ENCODE results near the gene CDYL2. TPM values are rescaled to one million over a fixed set of nuclear protein-coding genes. Genes with fewer than 3 reads are reported as not detected.

The CDYL2 gene
- total and polyA plus RNA-seq, 4 experiments from 2014 or later = 0.91 to 42.4 (median 20.0) TPM

GRCh38 chr16:80692270-80692669 is 112.1 kb downstream of the CDYL2 start:
- Mint-ChIP-seq H3K4me1 (peaks cover 26 to 49% (median 35%) of the 10 kb centered on the region in 4 donors), H3K27me3 (no peaks in the 10 kb centered on the region), H3K27ac (no peak overlapping the region), H3K9me3 (peaks cover 0 to 11% (median 3%) of the 10 kb centered on the region in 8 donors), H3K36me3 (peaks cover 2 to 23% of the 10 kb centered on the region in 2 donors), H3K4me3 (no peak overlapping the region)
- no peaks in the 10 kb centered on the region for H3K9me3 ChIP-seq (ENCODE audit: control insufficient read depth in 1 of 2, low read length in 2 of 2)
- CTCF ChIA-PET (ENCODE audit: partially characterized antibody) = no interaction called here
- DNase-seq = no peak
- H3K36me3 ChIP-seq (ENCODE audit: insufficient read depth, low read length) = no peaks in the 10 kb centered on the region
- H3K4me3 ChIP-seq (ENCODE audit: low read length in 2 of 2) = no peak overlapping the region
- intact Hi-C loops (cut with micrococcal nuclease) = no loop called here
- POLR2A ChIA-PET (ENCODE audit: partially characterized antibody) = no interaction called here
- H3K4me1 ChIP-seq (ENCODE audit: insufficient read depth, low read length) = peaks cover 8% of the 10 kb centered on the region
- H3K27ac ChIP-seq (ENCODE audit: low read depth, low read length) = no peak overlapping the region
- H3K27me3 ChIP-seq (ENCODE audit: insufficient read depth, low read length) = no peaks in the 10 kb centered on the region

DNA sequence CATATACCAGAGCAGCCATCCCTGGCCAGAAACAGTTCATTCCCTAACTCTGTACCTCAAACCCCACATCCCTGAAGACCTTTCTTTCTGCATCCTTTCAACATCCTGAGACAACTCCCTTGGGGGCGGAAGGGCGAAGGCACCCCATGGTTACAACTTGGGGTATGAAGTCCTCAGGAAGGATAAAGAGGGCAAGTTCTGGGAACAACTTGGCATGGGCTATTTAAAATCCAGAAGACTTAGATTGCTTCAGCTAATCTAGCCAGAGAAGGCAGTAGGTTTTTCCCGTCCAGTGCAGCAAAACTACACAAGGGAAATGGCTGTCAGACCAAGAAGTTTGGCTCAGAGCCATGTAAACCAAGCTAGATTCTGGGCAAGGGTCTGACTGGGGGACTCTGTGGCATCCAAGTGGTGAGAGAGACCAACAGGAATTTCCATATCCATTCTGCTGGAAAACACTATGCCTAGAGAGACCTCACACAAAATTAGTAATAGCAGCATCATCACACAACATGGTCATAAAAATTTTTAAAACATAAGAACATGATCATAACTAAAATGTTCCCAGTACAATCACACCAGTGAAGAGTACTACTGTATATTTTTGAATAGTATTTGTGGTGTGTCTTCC is 113.2 kb downstream of the CDYL2 start:
- CTCF ChIA-PET (ENCODE audit: partially characterized antibody) = no interaction called here
- intact Hi-C loops (cut with micrococcal nuclease) = no loop called here

DNA sequence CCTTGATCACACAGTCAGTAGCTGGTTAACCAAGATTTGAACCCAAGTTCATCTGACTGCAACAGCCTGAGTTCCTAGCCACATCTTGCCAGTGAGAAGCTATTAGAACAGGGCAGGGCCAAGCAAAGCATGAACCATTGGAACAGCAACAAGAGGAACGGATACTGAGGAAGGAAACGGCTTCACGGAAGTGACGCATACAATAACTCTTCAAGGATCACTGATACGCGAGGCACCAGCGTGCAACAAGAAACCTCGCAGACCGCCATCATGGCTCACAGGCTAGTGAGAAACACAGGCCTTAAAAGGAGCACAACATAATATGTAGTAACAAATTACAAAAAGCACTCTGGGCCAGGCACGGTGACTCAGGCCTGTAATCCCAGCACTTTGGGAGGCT is 114.9 kb downstream of the CDYL2 start:
- no peak for DNase-seq
- Histone ChIP-seq H3K9me3 (ENCODE audit: control insufficient read depth in 1 of 2, low read length in 2 of 2) (no peaks in the 10 kb centered on the region), H3K4me1 (ENCODE audit: insufficient read depth, low read length) (no peaks in the 10 kb centered on the region), H3K36me3 (ENCODE audit: insufficient read depth, low read length) (no peaks in the 10 kb centered on the region), H3K27me3 (ENCODE audit: insufficient read depth, low read length) (no peaks in the 10 kb centered on the region), H3K4me3 (ENCODE audit: low read length in 2 of 2) (no peak overlapping the region), H3K27ac (ENCODE audit: low read depth, low read length) (no peak overlapping the region)
- Mint-ChIP-seq H3K4me3 (no peak overlapping the region), H3K36me3 (peaks cover 4 to 20% of the 10 kb centered on the region in 2 donors), H3K27me3 (no peaks in the 10 kb centered on the region), H3K27ac (no peak overlapping the region), H3K4me1 (peaks cover 14 to 27% (median 24%) of the 10 kb centered on the region in 4 donors), H3K9me3 (peaks cover 0 to 2% (median 0%) of the 10 kb centered on the region in 8 donors)
- intact Hi-C loops (cut with micrococcal nuclease) = no loop called here
- ChIA-PET POLR2A (ENCODE audit: partially characterized antibody) (no interaction called here), CTCF (ENCODE audit: partially characterized antibody) (no interaction called here)

More for the DNA sequence above, 113.2 kb downstream of the CDYL2 start:
- Histone ChIP-seq H3K36me3 (ENCODE audit: insufficient read depth, low read length) (no peaks in the 10 kb centered on the region), H3K4me3 (ENCODE audit: low read length in 2 of 2) (no peak overlapping the region), H3K4me1 (ENCODE audit: insufficient read depth, low read length) (peaks cover 8% of the 10 kb centered on the region), H3K27me3 (ENCODE audit: insufficient read depth, low read length) (no peaks in the 10 kb centered on the region), H3K27ac (ENCODE audit: low read depth, low read length) (no peak overlapping the region), H3K9me3 (ENCODE audit: control insufficient read depth in 1 of 2, low read length in 2 of 2) (no peaks in the 10 kb centered on the region)
- Mint-ChIP-seq H3K36me3 (peaks cover 0 to 20% of the 10 kb centered on the region in 2 donors), H3K4me1 (peaks cover 23 to 42% (median 34%) of the 10 kb centered on the region in 4 donors), H3K27me3 (no peaks in the 10 kb centered on the region), H3K27ac (no peak overlapping the region), H3K4me3 (peak overlapping the region in 1 of 8 donors; percentile 4), H3K9me3 (peaks cover 0 to 11% (median 0%) of the 10 kb centered on the region in 8 donors)
- POLR2A ChIA-PET (ENCODE audit: partially characterized antibody) = no interaction called here
- no peak for DNase-seq

DNA sequence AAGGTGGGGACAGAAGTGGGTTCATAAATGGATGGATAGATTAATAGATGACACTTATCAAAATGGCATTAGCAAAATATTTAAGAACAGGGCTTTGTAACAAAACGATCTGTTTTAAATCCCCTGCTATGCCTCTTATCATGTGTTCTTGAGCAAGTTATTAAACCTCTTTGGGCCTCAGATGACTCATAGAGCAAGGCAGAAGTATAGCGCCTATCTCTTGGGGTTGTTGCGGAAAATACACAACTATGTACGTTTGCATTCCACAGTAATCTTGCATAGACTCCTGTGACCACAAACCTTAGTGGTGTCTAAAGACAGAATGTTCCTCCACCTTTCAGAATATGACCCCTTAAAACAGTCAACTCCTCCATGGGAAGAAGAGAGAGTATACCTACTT is 116.8 kb downstream of the CDYL2 start:
- no peaks in the 10 kb centered on the region for H3K4me1 ChIP-seq (ENCODE audit: insufficient read depth, low read length)
- no peaks in the 10 kb centered on the region for H3K9me3 ChIP-seq (ENCODE audit: control insufficient read depth in 1 of 2, low read length in 2 of 2)
- Mint-ChIP-seq H3K4me1 (peaks cover 6 to 19% (median 13%) of the 10 kb centered on the region in 4 donors), H3K9me3 (peaks cover 0 to 3% (median 0%) of the 10 kb centered on the region in 8 donors), H3K27me3 (no peaks in the 10 kb centered on the region), H3K27ac (no peak overlapping the region), H3K36me3 (peaks cover 15 to 38% of the 10 kb centered on the region in 2 donors), H3K4me3 (no peak overlapping the region)
- intact Hi-C loops (cut with micrococcal nuclease) = no loop called here
- H3K4me3 ChIP-seq (ENCODE audit: low read length in 2 of 2) = no peak overlapping the region
- ChIA-PET CTCF (ENCODE audit: partially characterized antibody) (no interaction called here), POLR2A (ENCODE audit: partially characterized antibody) (no interaction called here)
- H3K27me3 ChIP-seq (ENCODE audit: insufficient read depth, low read length) = no peaks in the 10 kb centered on the region
- DNase-seq = no peak
- H3K27ac ChIP-seq (ENCODE audit: low read depth, low read length) = no peak overlapping the region
- no peaks in the 10 kb centered on the region for H3K36me3 ChIP-seq (ENCODE audit: insufficient read depth, low read length)

DNA sequence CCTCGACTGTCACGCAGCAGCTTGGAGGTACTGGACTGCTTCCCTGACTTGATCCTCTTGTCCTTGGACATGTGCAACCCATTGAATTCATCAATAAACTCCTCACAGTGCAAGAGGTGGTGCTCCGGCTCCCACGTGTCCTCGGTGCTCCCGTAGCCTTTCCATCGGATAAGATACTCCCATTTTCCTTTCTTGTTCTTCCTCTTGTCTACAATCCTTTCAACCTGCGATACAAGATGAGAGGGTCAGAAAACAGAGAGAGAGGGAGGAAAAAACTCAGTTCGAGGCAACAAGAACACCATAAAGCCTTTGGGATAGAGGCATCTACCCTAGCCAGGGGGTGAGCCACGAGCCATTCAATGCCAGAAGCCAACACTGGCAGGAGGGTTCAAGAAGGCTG is 119.5 kb downstream of the CDYL2 start:
- ChIA-PET POLR2A (ENCODE audit: partially characterized antibody) (no interaction called here), CTCF (ENCODE audit: partially characterized antibody) (no interaction called here)
- Histone ChIP-seq H3K9me3 (ENCODE audit: control insufficient read depth in 1 of 2, low read length in 2 of 2) (no peaks in the 10 kb centered on the region), H3K36me3 (ENCODE audit: insufficient read depth, low read length) (no peaks in the 10 kb centered on the region), H3K27ac (ENCODE audit: low read depth, low read length) (no peak overlapping the region), H3K4me3 (ENCODE audit: low read length in 2 of 2) (no peak overlapping the region), H3K4me1 (ENCODE audit: insufficient read depth, low read length) (no peaks in the 10 kb centered on the region), H3K27me3 (ENCODE audit: insufficient read depth, low read length) (no peaks in the 10 kb centered on the region)
- H3K27me3 Mint-ChIP-seq = no peaks in the 10 kb centered on the region
- DNase-seq = no peak
- peaks cover 3 to 15% (median 9%) of the 10 kb centered on the region in 4 donors for H3K4me1 Mint-ChIP-seq
- H3K9me3 Mint-ChIP-seq = peaks cover 0 to 5% (median 0%) of the 10 kb centered on the region in 8 donors
- no peak overlapping the region for H3K4me3 Mint-ChIP-seq
- no peak overlapping the region for H3K27ac Mint-ChIP-seq
- peaks cover 28 to 56% of the 10 kb centered on the region in 2 donors for H3K36me3 Mint-ChIP-seq
- intact Hi-C loops (cut with micrococcal nuclease) = no loop called here

DNA sequence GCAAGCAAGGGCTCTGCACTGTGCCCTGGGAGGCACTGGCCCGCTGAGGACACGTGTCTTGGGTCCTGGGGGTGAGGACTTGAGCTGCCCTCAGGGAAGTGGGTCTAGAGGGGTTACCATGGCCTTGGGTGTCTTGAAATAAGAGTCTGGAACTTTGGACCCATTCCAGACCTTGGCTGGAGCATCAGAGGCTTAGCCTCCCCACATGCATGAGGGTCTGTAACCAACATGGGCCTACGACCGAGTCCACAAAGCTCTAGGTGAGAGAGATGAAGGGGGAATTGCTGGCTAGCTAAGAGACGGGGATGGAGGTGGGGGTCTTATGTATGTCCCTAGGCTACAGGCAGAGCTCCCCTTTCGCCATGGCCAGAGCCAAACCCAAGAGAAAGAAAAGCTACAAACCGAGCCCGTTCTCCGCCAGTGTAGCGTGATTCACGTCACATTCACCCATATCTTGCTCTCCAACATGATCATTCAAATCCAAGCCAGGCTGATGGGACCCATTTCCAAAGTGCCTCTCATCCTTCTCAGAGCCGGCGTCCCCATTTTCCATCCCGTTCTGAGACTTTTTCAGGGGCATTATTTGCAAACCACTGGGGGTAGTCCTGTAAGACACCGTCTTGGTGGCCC is 120.1 kb downstream of the CDYL2 start:
- H3K36me3 Mint-ChIP-seq = peaks cover 35 to 63% of the 10 kb centered on the region in 2 donors
- H3K27ac Mint-ChIP-seq = peak overlapping the region in 1 of 7 donors; percentile 36
- CTCF ChIA-PET (ENCODE audit: partially characterized antibody) = no interaction called here
- H3K4me1 Mint-ChIP-seq = peaks cover 3 to 14% (median 9%) of the 10 kb centered on the region in 4 donors
- no peaks in the 10 kb centered on the region for H3K4me1 ChIP-seq (ENCODE audit: insufficient read depth, low read length)
- intact Hi-C loops (cut with micrococcal nuclease) = no loop called here
- no peak overlapping the region for H3K27ac ChIP-seq (ENCODE audit: low read depth, low read length)
- H3K9me3 Mint-ChIP-seq = peaks cover 0 to 7% (median 3%) of the 10 kb centered on the region in 8 donors
- no peak for DNase-seq
- H3K9me3 ChIP-seq (ENCODE audit: control insufficient read depth in 1 of 2, low read length in 2 of 2) = no peaks in the 10 kb centered on the region
- POLR2A ChIA-PET (ENCODE audit: partially characterized antibody) = no interaction called here
- no peak overlapping the region for H3K4me3 Mint-ChIP-seq
- no peaks in the 10 kb centered on the region for H3K27me3 Mint-ChIP-seq
- no peaks in the 10 kb centered on the region for H3K27me3 ChIP-seq (ENCODE audit: insufficient read depth, low read length)
- no peak overlapping the region for H3K4me3 ChIP-seq (ENCODE audit: low read length in 2 of 2)
- H3K36me3 ChIP-seq (ENCODE audit: insufficient read depth, low read length) = no peaks in the 10 kb centered on the region

GRCh38 chr16:80683646-80684045 is 120.8 kb downstream of the CDYL2 start:
- Histone ChIP-seq H3K27me3 (ENCODE audit: insufficient read depth, low read length) (no peaks in the 10 kb centered on the region), H3K4me3 (ENCODE audit: low read length in 2 of 2) (no peak overlapping the region), H3K9me3 (ENCODE audit: control insufficient read depth in 1 of 2, low read length in 2 of 2) (no peaks in the 10 kb centered on the region), H3K4me1 (ENCODE audit: insufficient read depth, low read length) (no peaks in the 10 kb centered on the region), H3K36me3 (ENCODE audit: insufficient read depth, low read length) (no peaks in the 10 kb centered on the region), H3K27ac (ENCODE audit: low read depth, low read length) (no peak overlapping the region)
- no peak for DNase-seq
- intact Hi-C loops (cut with micrococcal nuclease) = no loop called here
- H3K27me3 Mint-ChIP-seq = no peaks in the 10 kb centered on the region
- ChIA-PET POLR2A (ENCODE audit: partially characterized antibody) (no interaction called here), CTCF (ENCODE audit: partially characterized antibody) (no interaction called here)
- peaks cover 35 to 59% of the 10 kb centered on the region in 2 donors for H3K36me3 Mint-ChIP-seq
- H3K9me3 Mint-ChIP-seq = peaks cover 0 to 7% (median 3%) of the 10 kb centered on the region in 8 donors
- no peak overlapping the region for H3K4me3 Mint-ChIP-seq
- H3K4me1 Mint-ChIP-seq = peaks cover 3 to 12% (median 8%) of the 10 kb centered on the region in 4 donors
- no peak overlapping the region for H3K27ac Mint-ChIP-seq

Data from CD4-positive, alpha-beta memory T cell (primary cell).